Astrocyte of the spinal cord (primary cell): ENCODE results near the gene MED13.

ENCODE experiments used
- DNase-seq: peaks from one replicate; pipeline ENCODE4 v3.0.0; 2011; ENCODE audit warnings: low read depth, low spot score
- H3K4me3 ChIP-seq: 2 replicates; pipeline ENCODE4 v1.5.1; 2011; ENCODE audit warnings: low read depth, mild to moderate bottlenecking, low read length, moderate library complexity
- in situ Hi-C: cut with HindIII; loops from 2 replicates; pipeline ENCODE4 v1.10.0; 2017; ENCODE audit warnings: low sequenced_read_pairs
- TF ChIP-seq, protein P1 (sequence below): IDR thresholded peaks from 2 replicates; pipeline ENCODE4 v1.5.1; 2012; ENCODE audit warnings: low read depth, mild to moderate bottlenecking, low read length, inconsistent platforms

The MED13 gene

DNA sequence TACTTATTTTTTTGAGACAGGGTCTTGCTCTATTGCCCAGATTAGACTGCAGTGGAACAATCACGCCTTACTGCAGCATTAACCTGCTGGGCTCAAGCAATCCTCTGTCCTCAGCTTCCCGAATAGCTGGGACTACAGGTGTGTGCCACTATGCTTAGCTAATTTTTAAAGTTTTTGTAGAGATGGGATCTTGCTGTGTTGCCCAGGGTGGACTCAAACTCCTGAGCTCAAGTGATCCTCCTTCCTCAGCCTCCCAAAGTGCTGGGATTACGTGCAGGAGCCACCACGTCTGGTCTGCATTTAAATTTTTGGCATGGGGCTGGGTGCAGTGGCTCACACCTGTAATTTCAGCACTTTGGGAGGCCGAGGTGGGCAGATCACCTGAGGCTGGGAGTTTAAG, 96.3 kb downstream of the MED13 start:
- TF ChIP-seq, protein P1, sequence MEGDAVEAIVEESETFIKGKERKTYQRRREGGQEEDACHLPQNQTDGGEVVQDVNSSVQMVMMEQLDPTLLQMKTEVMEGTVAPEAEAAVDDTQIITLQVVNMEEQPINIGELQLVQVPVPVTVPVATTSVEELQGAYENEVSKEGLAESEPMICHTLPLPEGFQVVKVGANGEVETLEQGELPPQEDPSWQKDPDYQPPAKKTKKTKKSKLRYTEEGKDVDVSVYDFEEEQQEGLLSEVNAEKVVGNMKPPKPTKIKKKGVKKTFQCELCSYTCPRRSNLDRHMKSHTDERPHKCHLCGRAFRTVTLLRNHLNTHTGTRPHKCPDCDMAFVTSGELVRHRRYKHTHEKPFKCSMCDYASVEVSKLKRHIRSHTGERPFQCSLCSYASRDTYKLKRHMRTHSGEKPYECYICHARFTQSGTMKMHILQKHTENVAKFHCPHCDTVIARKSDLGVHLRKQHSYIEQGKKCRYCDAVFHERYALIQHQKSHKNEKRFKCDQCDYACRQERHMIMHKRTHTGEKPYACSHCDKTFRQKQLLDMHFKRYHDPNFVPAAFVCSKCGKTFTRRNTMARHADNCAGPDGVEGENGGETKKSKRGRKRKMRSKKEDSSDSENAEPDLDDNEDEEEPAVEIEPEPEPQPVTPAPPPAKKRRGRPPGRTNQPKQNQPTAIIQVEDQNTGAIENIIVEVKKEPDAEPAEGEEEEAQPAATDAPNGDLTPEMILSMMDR = no peak
- no peak overlapping the region for H3K4me3 ChIP-seq
- DNase-seq = no peak
- in situ Hi-C loops = no loop called here

DNA sequence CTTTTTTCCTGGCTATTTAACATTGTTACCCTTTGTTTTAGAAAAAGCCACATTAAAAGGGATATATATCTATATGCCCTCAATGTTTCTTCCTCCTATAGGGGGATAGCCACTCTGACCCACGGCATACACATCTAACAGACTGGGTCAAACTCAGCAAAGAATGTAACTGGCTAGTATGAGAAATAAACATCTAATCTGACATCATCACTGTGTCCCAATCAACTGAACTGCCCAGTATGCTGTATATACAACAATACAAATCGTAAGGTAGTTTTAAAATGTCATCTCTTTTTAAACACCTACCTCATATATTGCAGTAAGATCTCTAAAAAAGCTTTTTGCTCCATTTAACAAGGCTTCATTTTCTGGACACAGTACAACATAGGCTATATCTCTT, 97.3 kb downstream of the MED13 start:
- TF ChIP-seq, protein P1 = no peak
- in situ Hi-C loops = no loop called here
- DNase-seq = no peak
- no peak overlapping the region for H3K4me3 ChIP-seq

DNA sequence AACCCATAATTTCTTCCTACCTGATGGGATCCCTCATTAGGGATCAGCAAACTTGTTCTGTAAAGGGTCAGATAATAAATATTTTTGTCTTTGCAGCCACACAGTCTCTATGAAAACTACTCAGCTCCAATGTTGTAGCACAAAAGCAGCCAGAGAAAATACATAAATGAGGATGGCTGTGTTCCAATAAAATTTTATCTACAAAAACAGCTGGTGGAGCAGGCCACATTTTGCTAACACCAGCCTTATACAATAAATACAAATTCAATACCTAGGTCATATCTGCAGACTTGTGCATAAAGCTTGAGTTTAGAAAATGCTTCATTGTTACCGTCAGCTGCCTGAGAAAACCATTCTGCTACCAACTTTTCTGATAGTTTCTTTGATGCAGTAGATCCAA, 98.9 kb downstream of the MED13 start:
- no peak for DNase-seq
- in situ Hi-C loops = no loop called here
- TF ChIP-seq, protein P1 = no peak
- H3K4me3 ChIP-seq = no peak overlapping the region

DNA sequence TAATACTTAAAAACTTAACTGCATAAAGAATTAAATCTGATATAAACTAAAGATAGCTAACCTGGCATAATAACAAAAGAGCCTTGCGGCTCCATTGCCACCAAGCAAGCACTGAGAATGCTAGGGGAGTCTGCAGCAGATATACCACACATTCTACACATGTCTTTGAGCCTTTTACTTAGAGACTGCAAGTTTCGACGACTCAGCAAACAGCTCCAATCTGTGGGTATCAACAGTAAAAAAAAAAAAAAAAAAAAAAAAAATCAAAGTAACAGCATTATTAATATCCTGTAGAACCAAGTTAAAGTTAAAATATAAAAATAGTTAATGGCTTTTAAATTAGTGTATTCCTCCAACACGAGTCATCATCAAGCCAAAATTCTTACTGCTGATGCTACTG, 109.5 kb downstream of the MED13 start:
- DNase-seq = no peak
- H3K4me3 ChIP-seq = no peak overlapping the region
- in situ Hi-C loops = no loop called here
- TF ChIP-seq, protein P1 = no peak

DNA sequence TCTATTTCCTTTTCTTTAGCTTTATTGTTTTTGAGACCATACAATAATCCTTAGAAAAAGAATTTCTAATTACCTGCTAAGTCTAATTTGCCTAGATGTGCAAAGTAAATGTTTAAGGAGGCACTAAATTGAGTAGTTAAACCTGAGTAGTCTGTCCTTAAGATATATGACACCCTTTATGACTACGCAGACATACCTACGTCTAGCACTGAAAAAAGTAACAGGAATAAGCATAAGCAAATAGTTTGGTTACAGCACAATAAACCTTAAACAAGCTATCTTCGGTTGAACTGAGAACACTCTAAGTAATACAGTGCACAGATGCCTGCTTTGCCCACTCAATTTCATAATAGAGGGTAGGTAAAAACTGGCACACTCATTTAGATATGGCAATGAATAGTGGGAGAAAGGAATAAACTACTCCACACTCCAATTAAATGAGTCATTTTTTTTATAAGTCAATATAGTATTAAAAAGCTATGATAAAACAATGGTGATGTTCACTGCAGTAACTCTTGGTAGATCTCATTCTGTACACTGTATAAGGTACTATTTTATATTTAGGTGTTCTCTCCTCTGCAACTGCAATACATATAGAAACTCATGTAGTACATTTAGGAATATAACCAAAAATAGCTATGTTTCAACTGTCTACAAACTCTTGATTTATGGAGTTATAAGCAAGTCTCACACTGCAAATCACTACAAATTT, 117.6 kb downstream of the MED13 start:
- TF ChIP-seq, protein P1 = no peak
- in situ Hi-C loops = no loop called here
- H3K4me3 ChIP-seq = no peak overlapping the region
- DNase-seq = no peak

DNA sequence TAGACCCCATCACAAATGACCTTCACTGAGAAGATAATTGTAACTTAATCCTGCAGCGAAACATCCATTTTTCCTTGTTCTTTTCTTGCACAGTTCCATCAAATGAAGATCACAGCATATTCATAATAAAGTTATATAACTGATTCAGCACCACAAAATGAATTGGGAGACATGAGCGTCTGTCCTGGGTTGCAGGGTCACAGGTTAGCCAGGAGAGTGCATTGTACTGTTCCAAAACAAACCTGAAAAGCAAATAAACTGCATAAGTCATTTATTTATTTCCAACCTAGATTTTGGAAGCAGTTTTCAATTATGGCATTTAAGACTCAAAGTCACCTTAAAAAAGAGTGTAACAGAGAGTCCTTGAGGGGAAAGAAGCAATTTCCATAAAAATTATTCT, 118.7 kb downstream of the MED13 start:
- TF ChIP-seq, protein P1 = no peak
- H3K4me3 ChIP-seq = no peak overlapping the region
- no peak for DNase-seq
- in situ Hi-C loops = no loop called here
